K562 (cell line): ENCODE measurements around the gene MICU1. TPM values are rescaled to one million over a fixed set of nuclear protein-coding genes. Genes with fewer than 3 reads are reported as not detected.

Experiments
- DIDO1 ChIP-seq: fragments of 450-650 bp; IDR thresholded peaks from 2 replicates; pipeline ENCODE4 v1.6.1; 2016; ENCODE audit warnings: low read depth, missing biosample characterization, missing genetic modification characterization
- ELF4 ChIP-seq: fragments of 450-650 bp; formaldehyde crosslinking; IDR thresholded peaks from 2 replicates; pipeline ENCODE4 v1.4.0; 2022; ENCODE audit warnings: missing genetic modification characterization
- ERF ChIP-seq: fragments of 450-650 bp; formaldehyde crosslinking; IDR thresholded peaks from 2 replicates; pipeline ENCODE4 v1.4.0; 2020; ENCODE audit warnings: mild to moderate bottlenecking, mixed read lengths
- HNRNPL ChIP-seq: fragments of 200-400 bp; formaldehyde crosslinking; IDR thresholded peaks from 2 replicates; pipeline ENCODE4 v1.6.1; 2017; ENCODE audit warnings: low read depth, mild to moderate bottlenecking, low read length
- KLF16 ChIP-seq: IDR thresholded peaks from 2 replicates; pipeline ENCODE4 v1.6.1; 2016; ENCODE audit warnings: antibody characterized with exemption
- MEIS2 ChIP-seq: fragments of 450-650 bp; IDR thresholded peaks from 2 replicates; pipeline ENCODE4 v1.6.1; 2014; ENCODE audit warnings: mild to moderate bottlenecking; ENCODE audit not compliant: partially characterized antibody
- MYNN ChIP-seq, 2 experiments: sonication (generic); formaldehyde crosslinking in 1 of 2; IDR thresholded peaks; 2 replicates each; pipeline versions ENCODE4 v1.5.0 to v1.6.1; 2016 to 2020; ENCODE audit warnings: antibody characterized with exemption in 1 of 2, missing genetic modification reagents in 1 of 2
- SREBF2 ChIP-seq: sonication (generic); formaldehyde crosslinking; IDR thresholded peaks from 2 replicates; pipeline ENCODE4 v1.4.0; 2020; ENCODE audit warnings: mild to moderate bottlenecking, missing genetic modification reagents
- TAF1 ChIP-seq: IDR thresholded peaks from 2 replicates; pipeline ENCODE4 v1.6.1; 2011; ENCODE audit warnings: mild to moderate bottlenecking, low read length, moderate library complexity; ENCODE audit not compliant: insufficient read depth, control insufficient read depth, severe bottlenecking; ENCODE audit errors: extremely low read depth
- XRCC4 ChIP-seq: IDR thresholded peaks from one replicate; pipeline ENCODE4 v1.6.1; 2011; ENCODE audit not compliant: insufficient read depth, insufficient read length; ENCODE audit errors: extremely low read depth
- ZBTB7A ChIP-seq: IDR thresholded peaks from 2 replicates; pipeline ENCODE4 v1.6.1; 2011; ENCODE audit warnings: low read depth, mild to moderate bottlenecking, low read length, moderate library complexity, borderline replicate concordance; ENCODE audit not compliant: control insufficient read depth
- ZFP30 ChIP-seq: fragments of 250-450 bp; sonication (Bioruptor Pico); IDR thresholded peaks from 2 replicates; pipeline ENCODE4 v1.8.0; 2022; ENCODE audit warnings: moderate library complexity, mild to moderate bottlenecking, inconsistent platforms, borderline replicate concordance
- polyA plus RNA-seq, 8 experiments: library from polyadenylated mRNA; depleted of rRNA in 4 of 8; stranded (reverse) in 5 of 8; unstranded in 3 of 8; fragments of >200 nt; fragmentation: Nextera tagmentation in 2 of 8; fragmentation: Illumina TruSeq in 1 of 8; extraction: Ambion mirVana in 2 of 8; extraction: Trizol in 1 of 8; gene quantifications; 2 replicates each; pipeline versions ENCODE4 v1.2.1 to v1.2.3, GENCODE V29; 2011 to 2014; ENCODE audit warnings: inconsistent platforms in 1 of 8, missing spikeins in 1 of 8
- total RNA-seq, 7 experiments: library from RNA; depleted of rRNA in 6 of 7; stranded (reverse); fragments of >200 nt in 6 of 7; fragmentation: Illumina TruSeq in 2 of 7; extraction: Trizol in 2 of 7; gene quantifications; 2 replicates each; pipeline versions ENCODE4 v1.2.1 to v1.2.3, GENCODE V29; 2011 to 2021; ENCODE audit warnings: low replicate concordance in 1 of 7
- TF ChIP-seq, protein P1 (sequence below): sonication (generic); formaldehyde crosslinking; IDR thresholded peaks from 2 replicates; pipeline ENCODE4 v1.8.0; 2022; ENCODE audit warnings: mild to moderate bottlenecking, missing genetic modification reagents
- TF ChIP-seq, protein P2 (sequence below): sonication (generic); formaldehyde crosslinking; IDR thresholded peaks from 2 replicates; pipeline ENCODE4 v1.5.0; 2020; ENCODE audit warnings: missing genetic modification reagents
- TF ChIP-seq, protein P3 (sequence below): fragments of 450-650 bp; IDR thresholded peaks from 2 replicates; pipeline ENCODE4 v1.7.0; 2016; ENCODE audit warnings: borderline replicate concordance
- TF ChIP-seq, protein P4 (sequence below): fragments of 250-450 bp; sonication (Bioruptor Pico); IDR thresholded peaks from 2 replicates; pipeline ENCODE4 v1.4.0; 2020; ENCODE audit warnings: mild to moderate bottlenecking, moderate library complexity, borderline replicate concordance
- TF ChIP-seq, protein P5 (sequence below): fragments of 450-650 bp; IDR thresholded peaks from 2 replicates; pipeline ENCODE4 v1.6.1; 2016

MICU1 gene
- total and polyA plus RNA-seq, 9 of the 15 experiments (the other 6 are each of a cell fraction or from before 2014, with no cell fraction given): 29.3 to 76.8 (median 48.4) TPM

DNA sequence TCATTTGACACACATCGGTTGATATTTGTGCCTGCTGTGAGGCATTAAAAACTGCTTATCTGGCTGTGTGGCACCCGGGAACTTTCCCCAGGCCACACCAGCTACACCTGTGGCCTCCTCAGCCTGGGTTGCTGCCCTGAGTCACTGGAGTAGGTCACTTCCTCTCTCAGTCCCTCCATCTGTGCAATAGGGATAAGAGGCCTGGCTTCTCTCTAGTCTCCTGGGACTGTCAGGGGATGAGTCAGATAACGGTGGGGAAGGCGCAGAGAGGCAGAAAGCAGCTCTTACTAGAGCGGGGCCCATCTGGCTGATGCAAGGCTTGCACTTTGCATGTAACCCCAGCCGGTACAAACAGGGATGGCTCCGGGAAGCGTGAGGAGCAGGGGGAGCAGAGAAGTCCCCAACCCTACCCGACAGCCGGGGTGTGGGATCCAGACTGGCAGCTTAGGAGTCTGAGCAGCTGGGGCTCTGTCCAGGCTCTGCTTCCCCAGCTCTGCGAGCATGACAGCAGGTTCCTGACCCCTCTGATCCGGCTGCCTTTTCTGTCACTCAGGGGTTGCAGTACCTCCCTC lies 305.1 kb downstream of the MICU1 start (continued):
- TF ChIP-seq HNRNPL (no peak), DIDO1 (peak; percentile 67), ZFP30 (CRISPR knock-in tag) (no peak), ZBTB7A (no peak), ELF4 (CRISPR knock-in tag) (0 out of 2 replicates have a peak, but pooled peaks have one; percentile 75), XRCC4 (no peak), MEIS2 (peak; percentile 99), TAF1 (peak; percentile 75), SREBF2 (CRISPR knock-in tag) (no peak), MYNN (IDR thresholded peaks at IDR 0.05) (peak; percentile 92), MYNN (CRISPR knock-in tag; IDR thresholded peaks at IDR 0.05) (no peak), KLF16 (peak; percentile 99), ERF (CRISPR knock-in tag) (peak; percentile 20)
- TF ChIP-seq, protein P1, sequence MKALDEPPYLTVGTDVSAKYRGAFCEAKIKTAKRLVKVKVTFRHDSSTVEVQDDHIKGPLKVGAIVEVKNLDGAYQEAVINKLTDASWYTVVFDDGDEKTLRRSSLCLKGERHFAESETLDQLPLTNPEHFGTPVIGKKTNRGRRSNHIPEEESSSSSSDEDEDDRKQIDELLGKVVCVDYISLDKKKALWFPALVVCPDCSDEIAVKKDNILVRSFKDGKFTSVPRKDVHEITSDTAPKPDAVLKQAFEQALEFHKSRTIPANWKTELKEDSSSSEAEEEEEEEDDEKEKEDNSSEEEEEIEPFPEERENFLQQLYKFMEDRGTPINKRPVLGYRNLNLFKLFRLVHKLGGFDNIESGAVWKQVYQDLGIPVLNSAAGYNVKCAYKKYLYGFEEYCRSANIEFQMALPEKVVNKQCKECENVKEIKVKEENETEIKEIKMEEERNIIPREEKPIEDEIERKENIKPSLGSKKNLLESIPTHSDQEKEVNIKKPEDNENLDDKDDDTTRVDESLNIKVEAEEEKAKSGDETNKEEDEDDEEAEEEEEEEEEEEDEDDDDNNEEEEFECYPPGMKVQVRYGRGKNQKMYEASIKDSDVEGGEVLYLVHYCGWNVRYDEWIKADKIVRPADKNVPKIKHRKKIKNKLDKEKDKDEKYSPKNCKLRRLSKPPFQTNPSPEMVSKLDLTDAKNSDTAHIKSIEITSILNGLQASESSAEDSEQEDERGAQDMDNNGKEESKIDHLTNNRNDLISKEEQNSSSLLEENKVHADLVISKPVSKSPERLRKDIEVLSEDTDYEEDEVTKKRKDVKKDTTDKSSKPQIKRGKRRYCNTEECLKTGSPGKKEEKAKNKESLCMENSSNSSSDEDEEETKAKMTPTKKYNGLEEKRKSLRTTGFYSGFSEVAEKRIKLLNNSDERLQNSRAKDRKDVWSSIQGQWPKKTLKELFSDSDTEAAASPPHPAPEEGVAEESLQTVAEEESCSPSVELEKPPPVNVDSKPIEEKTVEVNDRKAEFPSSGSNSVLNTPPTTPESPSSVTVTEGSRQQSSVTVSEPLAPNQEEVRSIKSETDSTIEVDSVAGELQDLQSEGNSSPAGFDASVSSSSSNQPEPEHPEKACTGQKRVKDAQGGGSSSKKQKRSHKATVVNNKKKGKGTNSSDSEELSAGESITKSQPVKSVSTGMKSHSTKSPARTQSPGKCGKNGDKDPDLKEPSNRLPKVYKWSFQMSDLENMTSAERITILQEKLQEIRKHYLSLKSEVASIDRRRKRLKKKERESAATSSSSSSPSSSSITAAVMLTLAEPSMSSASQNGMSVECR (CRISPR knock-in tag): peak; percentile 90
- TF ChIP-seq, protein P2, sequence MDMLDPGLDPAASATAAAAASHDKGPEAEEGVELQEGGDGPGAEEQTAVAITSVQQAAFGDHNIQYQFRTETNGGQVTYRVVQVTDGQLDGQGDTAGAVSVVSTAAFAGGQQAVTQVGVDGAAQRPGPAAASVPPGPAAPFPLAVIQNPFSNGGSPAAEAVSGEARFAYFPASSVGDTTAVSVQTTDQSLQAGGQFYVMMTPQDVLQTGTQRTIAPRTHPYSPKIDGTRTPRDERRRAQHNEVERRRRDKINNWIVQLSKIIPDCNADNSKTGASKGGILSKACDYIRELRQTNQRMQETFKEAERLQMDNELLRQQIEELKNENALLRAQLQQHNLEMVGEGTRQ: no peak
- TF ChIP-seq, protein P3, sequence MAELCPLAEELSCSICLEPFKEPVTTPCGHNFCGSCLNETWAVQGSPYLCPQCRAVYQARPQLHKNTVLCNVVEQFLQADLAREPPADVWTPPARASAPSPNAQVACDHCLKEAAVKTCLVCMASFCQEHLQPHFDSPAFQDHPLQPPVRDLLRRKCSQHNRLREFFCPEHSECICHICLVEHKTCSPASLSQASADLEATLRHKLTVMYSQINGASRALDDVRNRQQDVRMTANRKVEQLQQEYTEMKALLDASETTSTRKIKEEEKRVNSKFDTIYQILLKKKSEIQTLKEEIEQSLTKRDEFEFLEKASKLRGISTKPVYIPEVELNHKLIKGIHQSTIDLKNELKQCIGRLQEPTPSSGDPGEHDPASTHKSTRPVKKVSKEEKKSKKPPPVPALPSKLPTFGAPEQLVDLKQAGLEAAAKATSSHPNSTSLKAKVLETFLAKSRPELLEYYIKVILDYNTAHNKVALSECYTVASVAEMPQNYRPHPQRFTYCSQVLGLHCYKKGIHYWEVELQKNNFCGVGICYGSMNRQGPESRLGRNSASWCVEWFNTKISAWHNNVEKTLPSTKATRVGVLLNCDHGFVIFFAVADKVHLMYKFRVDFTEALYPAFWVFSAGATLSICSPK: no peak
- TF ChIP-seq, protein P4, sequence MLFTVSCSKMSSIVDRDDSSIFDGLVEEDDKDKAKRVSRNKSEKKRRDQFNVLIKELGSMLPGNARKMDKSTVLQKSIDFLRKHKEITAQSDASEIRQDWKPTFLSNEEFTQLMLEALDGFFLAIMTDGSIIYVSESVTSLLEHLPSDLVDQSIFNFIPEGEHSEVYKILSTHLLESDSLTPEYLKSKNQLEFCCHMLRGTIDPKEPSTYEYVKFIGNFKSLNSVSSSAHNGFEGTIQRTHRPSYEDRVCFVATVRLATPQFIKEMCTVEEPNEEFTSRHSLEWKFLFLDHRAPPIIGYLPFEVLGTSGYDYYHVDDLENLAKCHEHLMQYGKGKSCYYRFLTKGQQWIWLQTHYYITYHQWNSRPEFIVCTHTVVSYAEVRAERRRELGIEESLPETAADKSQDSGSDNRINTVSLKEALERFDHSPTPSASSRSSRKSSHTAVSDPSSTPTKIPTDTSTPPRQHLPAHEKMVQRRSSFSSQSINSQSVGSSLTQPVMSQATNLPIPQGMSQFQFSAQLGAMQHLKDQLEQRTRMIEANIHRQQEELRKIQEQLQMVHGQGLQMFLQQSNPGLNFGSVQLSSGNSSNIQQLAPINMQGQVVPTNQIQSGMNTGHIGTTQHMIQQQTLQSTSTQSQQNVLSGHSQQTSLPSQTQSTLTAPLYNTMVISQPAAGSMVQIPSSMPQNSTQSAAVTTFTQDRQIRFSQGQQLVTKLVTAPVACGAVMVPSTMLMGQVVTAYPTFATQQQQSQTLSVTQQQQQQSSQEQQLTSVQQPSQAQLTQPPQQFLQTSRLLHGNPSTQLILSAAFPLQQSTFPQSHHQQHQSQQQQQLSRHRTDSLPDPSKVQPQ (CRISPR knock-in tag): no peak
- TF ChIP-seq, protein P5, sequence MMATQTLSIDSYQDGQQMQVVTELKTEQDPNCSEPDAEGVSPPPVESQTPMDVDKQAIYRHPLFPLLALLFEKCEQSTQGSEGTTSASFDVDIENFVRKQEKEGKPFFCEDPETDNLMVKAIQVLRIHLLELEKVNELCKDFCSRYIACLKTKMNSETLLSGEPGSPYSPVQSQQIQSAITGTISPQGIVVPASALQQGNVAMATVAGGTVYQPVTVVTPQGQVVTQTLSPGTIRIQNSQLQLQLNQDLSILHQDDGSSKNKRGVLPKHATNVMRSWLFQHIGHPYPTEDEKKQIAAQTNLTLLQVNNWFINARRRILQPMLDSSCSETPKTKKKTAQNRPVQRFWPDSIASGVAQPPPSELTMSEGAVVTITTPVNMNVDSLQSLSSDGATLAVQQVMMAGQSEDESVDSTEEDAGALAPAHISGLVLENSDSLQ: peak; percentile 95
